LNCaP clone FGC (cell line): ENCODE results near the gene HDHD3.

Experiments used
- DNase-seq: peaks from one replicate; pipeline ENCODE4 v3.0.0-alpha.2; 2011; ENCODE audit warnings: low read depth
- H3K4me3 ChIP-seq: 2 replicates; pipeline ENCODE4 v1.5.1; 2011; ENCODE audit warnings: mild to moderate bottlenecking, low read depth, low read length, control low read depth
- TF ChIP-seq, protein P1 (sequence below): IDR thresholded peaks from 2 replicates; pipeline ENCODE4 v1.5.1; 2012; ENCODE audit warnings: mild to moderate bottlenecking; ENCODE audit not compliant: control insufficient read depth, insufficient read depth; ENCODE audit errors: extremely low read depth

HDHD3 gene

DNA sequence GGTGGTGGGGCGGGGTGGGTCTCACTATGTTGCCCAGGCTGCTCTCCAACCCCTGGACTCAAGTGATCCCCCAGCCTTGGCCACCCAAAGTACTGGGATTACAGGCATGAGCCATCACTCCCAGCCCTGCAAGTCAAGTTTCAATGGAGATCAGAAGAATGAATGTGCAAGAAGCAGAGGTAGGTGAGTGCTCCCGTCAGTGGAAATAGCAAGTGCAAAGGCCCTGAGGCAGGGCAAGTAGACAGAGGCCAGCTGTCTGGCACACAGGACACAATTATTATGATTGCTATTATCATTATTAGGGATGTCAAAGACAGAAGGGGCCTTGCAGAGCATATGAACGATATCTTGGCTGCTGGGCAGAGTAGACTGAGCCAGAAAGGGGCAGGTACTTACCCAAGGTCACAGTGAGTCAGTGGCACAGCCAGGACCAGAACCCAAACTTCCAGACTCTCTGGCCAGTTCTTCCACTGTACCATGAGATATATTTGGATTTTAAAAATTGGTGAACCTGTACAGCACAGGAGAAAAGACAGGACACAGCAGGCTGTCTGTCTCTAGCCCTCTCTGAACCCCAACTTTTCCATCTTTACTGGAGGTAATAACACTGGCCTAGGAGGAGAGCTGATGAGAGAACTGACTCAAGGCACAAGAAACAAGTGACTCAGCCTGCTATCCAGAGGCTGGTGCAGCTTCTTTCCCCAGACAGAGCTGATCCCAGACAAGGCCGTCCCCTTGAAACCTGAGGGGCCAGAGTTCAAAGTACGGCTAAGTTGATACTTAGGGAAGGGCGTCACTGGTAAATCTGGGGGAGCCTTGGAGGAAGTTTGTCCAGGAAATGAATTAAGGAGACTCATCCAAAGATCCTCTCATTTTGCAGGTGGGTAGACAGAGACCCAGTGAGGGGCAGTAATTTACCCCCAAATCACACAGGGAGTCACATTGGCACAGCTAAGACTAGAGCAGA is 1.4 kb downstream of the HDHD3 start:
- DNase-seq = no peak
- peak overlapping the region; percentile 78 for H3K4me3 ChIP-seq
- TF ChIP-seq, protein P1, sequence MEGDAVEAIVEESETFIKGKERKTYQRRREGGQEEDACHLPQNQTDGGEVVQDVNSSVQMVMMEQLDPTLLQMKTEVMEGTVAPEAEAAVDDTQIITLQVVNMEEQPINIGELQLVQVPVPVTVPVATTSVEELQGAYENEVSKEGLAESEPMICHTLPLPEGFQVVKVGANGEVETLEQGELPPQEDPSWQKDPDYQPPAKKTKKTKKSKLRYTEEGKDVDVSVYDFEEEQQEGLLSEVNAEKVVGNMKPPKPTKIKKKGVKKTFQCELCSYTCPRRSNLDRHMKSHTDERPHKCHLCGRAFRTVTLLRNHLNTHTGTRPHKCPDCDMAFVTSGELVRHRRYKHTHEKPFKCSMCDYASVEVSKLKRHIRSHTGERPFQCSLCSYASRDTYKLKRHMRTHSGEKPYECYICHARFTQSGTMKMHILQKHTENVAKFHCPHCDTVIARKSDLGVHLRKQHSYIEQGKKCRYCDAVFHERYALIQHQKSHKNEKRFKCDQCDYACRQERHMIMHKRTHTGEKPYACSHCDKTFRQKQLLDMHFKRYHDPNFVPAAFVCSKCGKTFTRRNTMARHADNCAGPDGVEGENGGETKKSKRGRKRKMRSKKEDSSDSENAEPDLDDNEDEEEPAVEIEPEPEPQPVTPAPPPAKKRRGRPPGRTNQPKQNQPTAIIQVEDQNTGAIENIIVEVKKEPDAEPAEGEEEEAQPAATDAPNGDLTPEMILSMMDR = no peak

DNA sequence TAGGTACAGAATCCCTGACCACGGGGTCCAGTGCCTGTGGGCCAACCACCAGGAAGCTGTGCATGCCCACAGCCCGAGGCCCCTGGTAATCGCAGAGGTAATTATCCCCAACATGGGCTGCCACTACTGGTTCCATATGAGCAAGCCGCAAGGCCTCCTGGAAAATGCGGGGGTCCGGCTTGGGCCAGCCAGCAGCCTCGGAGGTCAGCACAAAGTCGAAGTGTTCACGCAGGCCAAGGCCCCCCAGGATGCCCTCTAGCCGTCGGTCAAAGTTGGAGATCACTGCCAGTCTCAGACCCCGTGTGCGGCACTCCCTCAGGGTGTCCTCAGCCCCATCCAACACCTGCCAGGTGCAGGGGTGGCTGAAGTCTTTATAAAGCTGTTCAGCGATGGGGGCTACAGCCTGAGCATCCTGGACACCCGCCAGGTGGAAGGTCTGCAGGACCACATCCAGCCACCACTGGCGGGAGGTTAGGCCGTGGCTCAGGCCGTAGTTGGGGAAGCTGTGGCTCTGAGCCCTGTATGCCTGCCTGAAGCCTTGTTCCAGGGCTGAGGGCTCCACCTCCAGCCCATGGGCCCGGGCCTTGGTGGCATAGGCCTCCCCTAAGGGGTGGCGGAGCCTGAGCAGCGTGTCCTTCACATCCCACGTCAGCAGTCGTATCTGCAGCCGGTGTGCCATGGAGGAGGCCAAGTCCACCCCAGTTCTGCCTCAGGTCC is 3.0 kb downstream of the HDHD3 start:
- H3K4me3 ChIP-seq = no peak overlapping the region
- no peak for DNase-seq
- TF ChIP-seq, protein P1 = no peak

DNA sequence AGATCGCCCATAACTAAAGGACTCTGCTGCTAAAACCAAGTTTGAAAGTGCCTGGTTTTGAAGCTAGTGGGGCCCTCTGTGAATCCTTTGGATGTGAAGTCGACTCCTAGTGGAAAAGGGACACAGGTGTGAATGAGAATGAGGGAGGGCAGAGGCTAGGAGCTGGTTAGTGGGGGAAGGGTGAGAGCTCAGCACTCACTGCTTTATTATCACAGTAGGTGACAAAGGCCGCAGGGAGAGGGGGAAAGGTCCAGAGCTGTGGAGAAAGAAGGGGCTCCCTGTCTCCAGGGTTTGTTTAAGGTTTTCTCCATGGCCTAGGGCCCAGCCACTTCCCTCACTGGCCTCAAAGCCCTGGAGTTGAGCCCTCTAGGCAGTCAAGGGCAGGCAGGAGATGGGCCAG is 3.5 kb downstream of the HDHD3 start:
- H3K4me3 ChIP-seq = no peak overlapping the region
- DNase-seq = no peak

DNA sequence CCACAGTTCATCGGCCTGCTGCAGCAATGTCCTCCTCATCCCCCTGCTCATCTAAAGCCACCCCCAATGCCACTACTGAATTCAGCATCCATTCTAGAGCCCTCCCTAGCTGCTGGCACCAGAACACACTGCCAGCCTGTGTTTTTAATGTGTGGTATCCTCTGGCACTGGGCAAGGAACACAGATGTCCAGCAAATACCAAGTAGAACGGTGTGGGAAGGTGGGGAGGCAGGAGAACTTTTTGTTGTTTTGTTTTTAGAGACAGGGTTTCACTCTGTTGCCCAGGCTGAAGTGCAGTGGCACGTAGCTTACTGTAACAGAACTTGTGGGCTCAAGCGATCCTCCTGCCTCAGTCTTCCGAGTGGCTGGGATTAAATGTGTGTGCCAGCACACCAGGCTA is 4.7 kb downstream of the HDHD3 start:
- DNase-seq = no peak
- TF ChIP-seq, protein P1 = no peak

More for the DNA sequence above, 3.5 kb downstream of the HDHD3 start:
- TF ChIP-seq, protein P1 = no peak

DNA sequence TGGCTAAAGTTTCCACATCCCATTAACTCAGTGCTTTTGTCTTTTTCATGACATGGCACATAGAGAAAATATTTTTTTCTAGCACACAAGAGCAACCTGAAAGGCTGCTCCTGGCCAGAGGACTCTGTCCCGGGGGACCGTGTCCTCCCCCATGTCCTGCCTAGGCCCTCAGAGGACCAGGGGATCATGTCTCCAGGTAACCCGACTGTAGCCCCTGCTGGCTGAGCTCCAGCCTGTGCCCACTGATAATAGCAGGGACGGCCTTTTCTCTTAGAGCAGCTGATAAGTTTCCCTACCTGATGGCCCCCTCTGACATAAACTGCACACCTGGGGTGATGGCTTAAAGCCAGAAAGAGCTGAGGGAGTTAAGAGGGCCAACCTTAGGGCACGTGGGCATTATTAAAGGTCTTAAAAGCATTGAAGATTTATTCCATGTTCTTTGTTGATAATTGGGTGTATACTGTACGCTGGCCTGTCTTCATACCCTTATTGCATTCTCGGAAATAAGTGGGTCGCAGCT is 5.9 kb downstream of the HDHD3 start:
- no peak overlapping the region for H3K4me3 ChIP-seq
- no peak for DNase-seq
- TF ChIP-seq, protein P1 = no peak

More for the DNA sequence above, 4.7 kb downstream of the HDHD3 start:
- H3K4me3 ChIP-seq = no peak overlapping the region

DNA sequence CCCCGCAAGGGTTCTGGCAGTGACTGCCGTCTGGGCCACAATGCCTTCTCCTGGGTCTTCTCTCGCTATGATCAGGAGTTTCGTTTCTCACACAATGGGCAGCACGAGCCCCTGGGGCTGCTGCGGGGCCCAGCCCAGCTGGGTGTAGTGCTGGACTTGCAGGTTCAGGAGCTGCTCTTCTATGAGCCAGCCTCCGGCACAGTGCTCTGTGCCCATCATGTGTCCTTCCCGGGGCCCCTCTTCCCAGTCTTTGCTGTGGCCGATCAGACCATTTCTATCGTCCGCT is 7.0 kb downstream of the HDHD3 start:
- H3K4me3 ChIP-seq = no peak overlapping the region
- TF ChIP-seq, protein P1 = no peak
- no peak for DNase-seq
